PC-3 (cell line): Measurements from ENCODE around the gene PTPRN2.

ENCODE experiments used
- EZH2 ChIP-seq: fragments of 300-600 bp; sonication (generic); IDR thresholded peaks from one replicate; pipeline ENCODE4 v1.6.1; 2017; ENCODE audit warnings: antibody characterized with exemption, mild to moderate bottlenecking, low read length; ENCODE audit not compliant: unreplicated experiment
- EZH2phosphoT487 ChIP-seq: fragments of 300-600 bp; sonication (generic); IDR thresholded peaks from 2 replicates; pipeline ENCODE4 v1.6.1; 2018; ENCODE audit warnings: mild to moderate bottlenecking, antibody characterized with exemption, low read length, borderline replicate concordance
- TF ChIP-seq, protein P1 (sequence below): fragments of 300-600 bp; sonication (generic); conservative IDR thresholded peaks from 2 replicates; pipeline ENCODE4 v1.5.1; 2017; ENCODE audit warnings: antibody characterized with exemption, low read depth, mild to moderate bottlenecking, low read length

GRCh38 chr7:158030566-158030965 is 557.1 kb downstream of the PTPRN2 start:
- no peak for TF ChIP-seq EZH2phosphoT487
- TF ChIP-seq, protein P1, sequence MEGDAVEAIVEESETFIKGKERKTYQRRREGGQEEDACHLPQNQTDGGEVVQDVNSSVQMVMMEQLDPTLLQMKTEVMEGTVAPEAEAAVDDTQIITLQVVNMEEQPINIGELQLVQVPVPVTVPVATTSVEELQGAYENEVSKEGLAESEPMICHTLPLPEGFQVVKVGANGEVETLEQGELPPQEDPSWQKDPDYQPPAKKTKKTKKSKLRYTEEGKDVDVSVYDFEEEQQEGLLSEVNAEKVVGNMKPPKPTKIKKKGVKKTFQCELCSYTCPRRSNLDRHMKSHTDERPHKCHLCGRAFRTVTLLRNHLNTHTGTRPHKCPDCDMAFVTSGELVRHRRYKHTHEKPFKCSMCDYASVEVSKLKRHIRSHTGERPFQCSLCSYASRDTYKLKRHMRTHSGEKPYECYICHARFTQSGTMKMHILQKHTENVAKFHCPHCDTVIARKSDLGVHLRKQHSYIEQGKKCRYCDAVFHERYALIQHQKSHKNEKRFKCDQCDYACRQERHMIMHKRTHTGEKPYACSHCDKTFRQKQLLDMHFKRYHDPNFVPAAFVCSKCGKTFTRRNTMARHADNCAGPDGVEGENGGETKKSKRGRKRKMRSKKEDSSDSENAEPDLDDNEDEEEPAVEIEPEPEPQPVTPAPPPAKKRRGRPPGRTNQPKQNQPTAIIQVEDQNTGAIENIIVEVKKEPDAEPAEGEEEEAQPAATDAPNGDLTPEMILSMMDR: no peak
- TF ChIP-seq EZH2: no peak
